ENCODE results near the gene STX8. TPM values are rescaled to one million over a fixed set of nuclear protein-coding genes. Genes with fewer than 3 reads are reported as not detected.
A peak's percentile ranks its signal among the peaks of the same experiment; 100 is the strongest.

STX8 gene
- total RNA-seq, 2 donors from 2014 or later = 66.8 to 68.8 TPM

GRCh38 chr17:9519583-9520272 lies 55.9 kb downstream of the STX8 start:
- H3K4me1 Mint-ChIP-seq = peaks cover 35% of the 10 kb centered on the region
- DNase-seq = no peak
- ATAC-seq = no peak
- H3K36me3 Mint-ChIP-seq (ENCODE audit: low read depth) = peaks cover 3% of the 10 kb centered on the region
- no peak overlapping the region for H3K4me3 Mint-ChIP-seq
- peak overlapping the region; percentile 47 for H3K27ac Mint-ChIP-seq
- H3K9me3 ChIP-seq (ENCODE audit: control insufficient read depth, low read length, poor library complexity, severe bottlenecking) = no peaks in the 10 kb centered on the region
- H3K27me3 Mint-ChIP-seq = no peaks in the 10 kb centered on the region

GRCh38 chr17:9517396-9517795 lies 58.2 kb downstream of the STX8 start:
- Mint-ChIP-seq H3K4me3 (no peak overlapping the region), H3K27me3 (no peaks in the 10 kb centered on the region), H3K4me1 (peaks cover 39% of the 10 kb centered on the region), H3K27ac (no peak overlapping the region), H3K36me3 (ENCODE audit: low read depth) (peaks cover 6% of the 10 kb centered on the region)
- H3K9me3 ChIP-seq (ENCODE audit: control insufficient read depth, low read length, poor library complexity, severe bottlenecking) = no peaks in the 10 kb centered on the region
- ATAC-seq (peak; percentile 71), DNase-seq (no peak)

- H3K4me3 Mint-ChIP-seq = no peak overlapping the region
- no peak for ATAC-seq
- DNase-seq = no peak
- no peak overlapping the region for H3K27ac Mint-ChIP-seq
- peaks cover 28% of the 10 kb centered on the region for H3K4me1 Mint-ChIP-seq
- H3K9me3 ChIP-seq (ENCODE audit: control insufficient read depth, low read length, poor library complexity, severe bottlenecking) = peaks cover 4% of the 10 kb centered on the region
- H3K27me3 Mint-ChIP-seq = no peaks in the 10 kb centered on the region
- H3K36me3 Mint-ChIP-seq (ENCODE audit: low read depth) = peaks cover 4% of the 10 kb centered on the region
Observed at GRCh38 chr17:9513266-9513665, 62.4 kb downstream of the STX8 start.

- Mint-ChIP-seq H3K4me1 (peaks cover 21% of the 10 kb centered on the region), H3K27ac (no peak overlapping the region), H3K27me3 (no peaks in the 10 kb centered on the region), H3K4me3 (no peak overlapping the region), H3K36me3 (ENCODE audit: low read depth) (peaks cover 4% of the 10 kb centered on the region)
- no peak for DNase-seq
- H3K9me3 ChIP-seq (ENCODE audit: control insufficient read depth, low read length, poor library complexity, severe bottlenecking) = peaks cover 4% of the 10 kb centered on the region
- ATAC-seq = no peak
Observed at GRCh38 chr17:9512323-9513168, 63.1 kb downstream of the STX8 start.

GRCh38 chr17:9509236-9509816 lies 66.3 kb downstream of the STX8 start:
- H3K27ac Mint-ChIP-seq = no peak overlapping the region
- H3K9me3 ChIP-seq (ENCODE audit: control insufficient read depth, low read length, poor library complexity, severe bottlenecking) = peaks cover 4% of the 10 kb centered on the region
- ATAC-seq (no peak), DNase-seq (no peak)
- peaks cover 13% of the 10 kb centered on the region for H3K4me1 Mint-ChIP-seq
- no peaks in the 10 kb centered on the region for H3K27me3 Mint-ChIP-seq
- no peak overlapping the region for H3K4me3 Mint-ChIP-seq
- peaks cover 6% of the 10 kb centered on the region for H3K36me3 Mint-ChIP-seq (ENCODE audit: low read depth)

GRCh38 chr17:9499041-9499440 lies 76.6 kb downstream of the STX8 start:
- Mint-ChIP-seq H3K27ac (no peak overlapping the region), H3K4me3 (no peak overlapping the region), H3K4me1 (no peaks in the 10 kb centered on the region), H3K27me3 (no peaks in the 10 kb centered on the region), H3K36me3 (ENCODE audit: low read depth) (peaks cover 6% of the 10 kb centered on the region)
- DNase-seq (no peak), ATAC-seq (no peak)
- H3K9me3 ChIP-seq (ENCODE audit: control insufficient read depth, low read length, poor library complexity, severe bottlenecking) = no peaks in the 10 kb centered on the region

- no peak for ATAC-seq
- DNase-seq = no peak
- H3K4me3 Mint-ChIP-seq = no peak overlapping the region
- H3K4me1 Mint-ChIP-seq = no peaks in the 10 kb centered on the region
- peaks cover 6% of the 10 kb centered on the region for H3K36me3 Mint-ChIP-seq (ENCODE audit: low read depth)
- no peak overlapping the region for H3K27ac Mint-ChIP-seq
- no peaks in the 10 kb centered on the region for H3K27me3 Mint-ChIP-seq
- no peaks in the 10 kb centered on the region for H3K9me3 ChIP-seq (ENCODE audit: control insufficient read depth, low read length, poor library complexity, severe bottlenecking)
Observed at GRCh38 chr17:9498490-9498889, 77.1 kb downstream of the STX8 start.

GRCh38 chr17:9488556-9488955 lies 87.1 kb downstream of the STX8 start:
- Mint-ChIP-seq H3K4me1 (no peaks in the 10 kb centered on the region), H3K36me3 (ENCODE audit: low read depth) (peaks cover 13% of the 10 kb centered on the region), H3K4me3 (no peak overlapping the region), H3K27ac (no peak overlapping the region), H3K27me3 (no peaks in the 10 kb centered on the region)
- no peak for DNase-seq
- no peaks in the 10 kb centered on the region for H3K9me3 ChIP-seq (ENCODE audit: control insufficient read depth, low read length, poor library complexity, severe bottlenecking)
- ATAC-seq = no peak

- no peaks in the 10 kb centered on the region for H3K4me1 Mint-ChIP-seq
- DNase-seq = no peak
- no peak overlapping the region for H3K27ac Mint-ChIP-seq
- peaks cover 13% of the 10 kb centered on the region for H3K36me3 Mint-ChIP-seq (ENCODE audit: low read depth)
- no peak overlapping the region for H3K4me3 Mint-ChIP-seq
- no peaks in the 10 kb centered on the region for H3K27me3 Mint-ChIP-seq
- ATAC-seq = no peak
- H3K9me3 ChIP-seq (ENCODE audit: control insufficient read depth, low read length, poor library complexity, severe bottlenecking) = no peaks in the 10 kb centered on the region
Observed at GRCh38 chr17:9487406-9487805, 88.2 kb downstream of the STX8 start.

GRCh38 chr17:9484789-9485188 lies 90.8 kb downstream of the STX8 start:
- DNase-seq (no peak), ATAC-seq (no peak)
- H3K36me3 Mint-ChIP-seq (ENCODE audit: low read depth) = peaks cover 9% of the 10 kb centered on the region
- no peaks in the 10 kb centered on the region for H3K27me3 Mint-ChIP-seq
- no peak overlapping the region for H3K27ac Mint-ChIP-seq
- H3K4me1 Mint-ChIP-seq = no peaks in the 10 kb centered on the region
- no peaks in the 10 kb centered on the region for H3K9me3 ChIP-seq (ENCODE audit: control insufficient read depth, low read length, poor library complexity, severe bottlenecking)
- H3K4me3 Mint-ChIP-seq = no peak overlapping the region

- ATAC-seq = no peak
- DNase-seq = no peak
- no peaks in the 10 kb centered on the region for H3K27me3 Mint-ChIP-seq
- no peaks in the 10 kb centered on the region for H3K9me3 ChIP-seq (ENCODE audit: control insufficient read depth, low read length, poor library complexity, severe bottlenecking)
- peaks cover 5% of the 10 kb centered on the region for H3K36me3 Mint-ChIP-seq (ENCODE audit: low read depth)
- H3K4me3 Mint-ChIP-seq = no peak overlapping the region
- no peaks in the 10 kb centered on the region for H3K4me1 Mint-ChIP-seq
- H3K27ac Mint-ChIP-seq = peak overlapping the region; percentile 56
Observed at GRCh38 chr17:9479964-9480363, 95.7 kb downstream of the STX8 start.

GRCh38 chr17:9478889-9479288 lies 96.7 kb downstream of the STX8 start:
- no peak overlapping the region for H3K4me3 Mint-ChIP-seq
- ATAC-seq (no peak), DNase-seq (no peak)
- no peaks in the 10 kb centered on the region for H3K9me3 ChIP-seq (ENCODE audit: control insufficient read depth, low read length, poor library complexity, severe bottlenecking)
- H3K27me3 Mint-ChIP-seq = no peaks in the 10 kb centered on the region
- H3K4me1 Mint-ChIP-seq = no peaks in the 10 kb centered on the region
- no peaks in the 10 kb centered on the region for H3K36me3 Mint-ChIP-seq (ENCODE audit: low read depth)
- H3K27ac Mint-ChIP-seq = no peak overlapping the region

- Mint-ChIP-seq H3K27me3 (no peaks in the 10 kb centered on the region), H3K36me3 (ENCODE audit: low read depth) (no peaks in the 10 kb centered on the region), H3K4me3 (no peak overlapping the region), H3K27ac (no peak overlapping the region), H3K4me1 (peaks cover 8% of the 10 kb centered on the region)
- ATAC-seq (no peak), DNase-seq (no peak)
- H3K9me3 ChIP-seq (ENCODE audit: control insufficient read depth, low read length, poor library complexity, severe bottlenecking) = no peaks in the 10 kb centered on the region
Observed at GRCh38 chr17:9475101-9475658, 100.4 kb downstream of the STX8 start.

Data from T-helper 17 cell (primary cell).